ENCODE measurements around the gene LSM7. TPM values are rescaled to one million over a fixed set of nuclear protein-coding genes. Genes with fewer than 3 reads are reported as not detected.

Gene LSM7
- total and polyA plus RNA-seq, 2 experiments from 2014 or later: 299 to 409 TPM

DNA sequence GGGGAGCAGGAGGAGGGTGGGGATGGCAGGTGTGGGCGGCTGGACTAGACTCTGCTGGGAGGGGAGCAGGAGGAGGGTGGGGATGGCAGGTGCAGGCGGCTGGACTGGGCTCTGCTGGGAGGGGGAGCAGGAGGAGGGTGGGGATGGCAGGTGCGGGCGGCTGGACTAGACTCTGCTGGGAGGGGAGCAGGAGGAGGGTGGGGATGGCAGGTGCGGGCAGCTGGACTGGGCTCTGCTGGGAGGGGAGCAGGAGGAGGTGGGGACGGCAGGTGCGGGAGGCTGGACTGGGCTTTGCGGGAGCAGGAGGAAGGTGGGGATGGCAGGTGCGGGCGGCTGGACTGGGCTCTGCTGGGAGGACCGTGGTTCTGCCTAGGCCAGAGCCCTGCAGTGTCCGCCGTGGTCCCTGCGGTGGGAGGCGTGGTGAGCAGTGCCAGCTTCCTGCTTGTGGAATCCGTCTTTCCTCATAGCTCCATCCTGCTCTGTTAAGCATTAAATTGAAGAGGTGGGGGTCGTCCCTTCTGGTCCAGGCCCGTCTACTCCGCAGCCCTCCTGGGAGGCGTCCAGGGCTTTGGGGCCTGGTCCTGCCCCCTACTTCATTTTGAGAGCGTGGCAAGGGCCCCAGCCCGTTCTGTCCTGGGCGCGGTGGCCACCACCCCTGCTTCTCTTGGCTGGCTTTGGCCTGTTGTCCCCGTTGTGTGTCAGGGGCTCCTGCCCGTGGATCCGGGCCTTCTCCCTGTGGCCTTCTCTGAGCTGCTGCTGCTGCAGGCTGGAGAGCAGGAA is 4.8 kb upstream of the LSM7 start (continued):
- TF ChIP-seq ZNF114 (CRISPR knock-in tag; IDR thresholded peaks at IDR 0.05) (no peak), NANOG (IDR thresholded peaks at IDR 0.05; ENCODE audit: borderline replicate concordance) (no peak), EZH2 (IDR thresholded peaks at IDR 0.05; ENCODE audit: low read depth, unreplicated experiment) (no peak), CREB1 (CRISPR knock-in tag; IDR thresholded peaks at IDR 0.05; ENCODE audit: low read depth) (no peak), POLR2AphosphoS5 (IDR thresholded peaks at IDR 0.05; ENCODE audit: low read depth) (no peak)
- TF ChIP-seq, protein P1, sequence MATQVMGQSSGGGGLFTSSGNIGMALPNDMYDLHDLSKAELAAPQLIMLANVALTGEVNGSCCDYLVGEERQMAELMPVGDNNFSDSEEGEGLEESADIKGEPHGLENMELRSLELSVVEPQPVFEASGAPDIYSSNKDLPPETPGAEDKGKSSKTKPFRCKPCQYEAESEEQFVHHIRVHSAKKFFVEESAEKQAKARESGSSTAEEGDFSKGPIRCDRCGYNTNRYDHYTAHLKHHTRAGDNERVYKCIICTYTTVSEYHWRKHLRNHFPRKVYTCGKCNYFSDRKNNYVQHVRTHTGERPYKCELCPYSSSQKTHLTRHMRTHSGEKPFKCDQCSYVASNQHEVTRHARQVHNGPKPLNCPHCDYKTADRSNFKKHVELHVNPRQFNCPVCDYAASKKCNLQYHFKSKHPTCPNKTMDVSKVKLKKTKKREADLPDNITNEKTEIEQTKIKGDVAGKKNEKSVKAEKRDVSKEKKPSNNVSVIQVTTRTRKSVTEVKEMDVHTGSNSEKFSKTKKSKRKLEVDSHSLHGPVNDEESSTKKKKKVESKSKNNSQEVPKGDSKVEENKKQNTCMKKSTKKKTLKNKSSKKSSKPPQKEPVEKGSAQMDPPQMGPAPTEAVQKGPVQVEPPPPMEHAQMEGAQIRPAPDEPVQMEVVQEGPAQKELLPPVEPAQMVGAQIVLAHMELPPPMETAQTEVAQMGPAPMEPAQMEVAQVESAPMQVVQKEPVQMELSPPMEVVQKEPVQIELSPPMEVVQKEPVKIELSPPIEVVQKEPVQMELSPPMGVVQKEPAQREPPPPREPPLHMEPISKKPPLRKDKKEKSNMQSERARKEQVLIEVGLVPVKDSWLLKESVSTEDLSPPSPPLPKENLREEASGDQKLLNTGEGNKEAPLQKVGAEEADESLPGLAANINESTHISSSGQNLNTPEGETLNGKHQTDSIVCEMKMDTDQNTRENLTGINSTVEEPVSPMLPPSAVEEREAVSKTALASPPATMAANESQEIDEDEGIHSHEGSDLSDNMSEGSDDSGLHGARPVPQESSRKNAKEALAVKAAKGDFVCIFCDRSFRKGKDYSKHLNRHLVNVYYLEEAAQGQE (IDR thresholded peaks at IDR 0.05; ENCODE audit: unreplicated experiment): no peak

DNA sequence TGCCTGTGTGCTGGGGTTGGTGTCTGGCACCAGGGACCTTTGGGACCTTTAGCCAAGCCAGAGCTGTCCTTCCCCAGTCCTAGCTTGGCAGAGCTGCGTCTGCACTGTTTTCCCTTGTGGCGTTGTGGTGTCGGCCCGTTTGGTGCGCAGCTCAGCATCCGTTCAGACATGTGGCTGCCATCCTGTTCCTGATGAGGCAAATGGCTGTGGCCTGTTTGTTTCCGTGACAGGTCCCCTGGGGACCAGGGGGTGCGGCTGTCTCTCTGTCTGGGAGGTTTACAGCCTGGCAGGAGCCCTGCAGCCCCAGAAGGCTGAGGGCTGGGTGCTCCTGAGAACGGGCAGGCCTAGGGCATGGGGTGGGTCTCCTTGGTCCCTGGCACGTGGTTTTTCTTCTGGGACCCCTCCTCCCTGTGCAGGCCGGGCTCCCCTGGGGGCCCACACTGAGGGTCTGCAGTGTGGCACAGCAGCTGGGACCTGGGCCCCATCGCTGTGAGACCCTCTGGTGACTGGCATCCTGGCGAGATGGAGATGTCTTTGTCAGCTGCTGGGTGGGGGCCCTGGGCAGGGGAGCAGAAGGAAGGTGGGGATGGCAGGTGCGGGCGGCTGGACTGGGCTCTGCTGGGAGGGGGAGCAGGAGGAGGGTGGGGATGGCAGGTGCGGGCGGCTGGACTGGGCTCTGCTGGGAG is 4.1 kb upstream of the LSM7 start:
- H3K9me3 Mint-ChIP-seq: peaks cover 16% of the 10 kb centered on the region
- no peak overlapping the region for H3K4me2 ChIP-seq
- H3K27me3 Mint-ChIP-seq (ENCODE audit: insufficient read depth, low read depth, poor library complexity): peaks cover 40% of the 10 kb centered on the region
- peaks cover 26% of the 10 kb centered on the region for H3K36me3 Mint-ChIP-seq (ENCODE audit: low read depth)
- peaks cover 18% of the 10 kb centered on the region for H3K4me1 ChIP-seq (ENCODE audit: insufficient read depth)
- no peaks in the 10 kb centered on the region; the same call in 1 of the 2 replicates for H3K9me2 ChIP-seq (ENCODE audit: insufficient read depth)
- no peak for TF ChIP-seq CREB1 (CRISPR knock-in tag; IDR thresholded peaks at IDR 0.05; ENCODE audit: low read depth)
- no peaks in the 10 kb centered on the region for H3K27me3 ChIP-seq (ENCODE audit: insufficient read depth)
- ATAC-seq (no peak), DNase-seq (ENCODE audit: low spot score) (no peak)
- no peak overlapping the region for H3K4me3 Mint-ChIP-seq
- H3F3A ChIP-seq (replicated peaks; ENCODE audit: low read depth): peaks cover 24% of the 10 kb centered on the region
- H3K27ac ChIP-seq (ENCODE audit: low read depth): no peak overlapping the region
- H3K4me3 ChIP-seq: no peak overlapping the region
- H4K20me1 ChIP-seq (replicated peaks; ENCODE audit: insufficient read depth): peaks cover 13% of the 10 kb centered on the region
- H3K27ac Mint-ChIP-seq: no peak overlapping the region
- H2AFZ ChIP-seq: no peak overlapping the region
- H3K79me2 ChIP-seq (replicated peaks; ENCODE audit: insufficient read depth): peaks cover 72% of the 10 kb centered on the region
- H3K36me3 ChIP-seq (ENCODE audit: insufficient read depth): no peaks in the 10 kb centered on the region
- H3K4me1 Mint-ChIP-seq: peaks cover 44% of the 10 kb centered on the region

DNA sequence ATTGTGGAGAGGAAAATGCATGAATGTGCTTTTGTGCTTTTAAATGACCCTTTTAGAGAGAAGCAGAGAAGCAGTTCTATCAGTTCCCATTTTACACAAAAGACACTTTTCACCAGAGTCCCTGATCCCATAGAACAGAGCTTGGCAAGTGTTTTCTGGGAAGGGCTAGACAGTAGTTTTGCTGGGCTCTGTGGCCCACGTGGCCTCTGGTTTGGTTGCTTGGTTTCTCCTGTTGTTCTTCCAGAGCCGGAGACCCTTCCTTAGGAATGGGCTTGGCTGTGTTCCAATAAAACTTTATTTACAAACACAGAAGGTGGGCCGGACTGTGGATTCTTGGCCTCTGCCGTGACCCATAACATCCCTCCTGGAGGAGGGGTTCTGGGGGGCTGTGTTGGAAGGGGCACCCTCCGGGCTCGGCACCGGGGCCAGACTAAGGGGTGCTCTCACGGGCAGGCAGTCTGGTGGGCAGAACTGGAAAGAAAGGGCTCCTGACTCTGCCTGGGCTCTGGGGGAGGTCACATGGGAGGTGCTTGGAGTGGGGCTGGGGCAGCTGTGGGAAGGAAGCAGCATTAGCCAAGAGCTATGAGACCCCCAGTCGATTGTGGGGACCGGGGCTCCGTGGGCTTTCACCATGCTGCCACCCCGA is 3.3 kb upstream of the LSM7 start:
- Mint-ChIP-seq H3K36me3 (ENCODE audit: low read depth) (peaks cover 26% of the 10 kb centered on the region), H3K27ac (peak overlapping the region; percentile 74), H3K9me3 (peaks cover 16% of the 10 kb centered on the region), H3K4me3 (peak overlapping the region; percentile 60), H3K27me3 (ENCODE audit: insufficient read depth, low read depth, poor library complexity) (peaks cover 40% of the 10 kb centered on the region), H3K4me1 (peaks cover 47% of the 10 kb centered on the region)
- H2AFZ ChIP-seq: no peak overlapping the region
- no peak overlapping the region for H3K4me3 ChIP-seq
- H3K4me2 ChIP-seq: peak overlapping the region; percentile 66
- no peak for DNase-seq (ENCODE audit: low spot score)
- peaks cover 21% of the 10 kb centered on the region for H3K4me1 ChIP-seq (ENCODE audit: insufficient read depth)
- H3K9me2 ChIP-seq (ENCODE audit: insufficient read depth): no peaks in the 10 kb centered on the region; the same call in 1 of the 2 replicates
- no peaks in the 10 kb centered on the region for H3K36me3 ChIP-seq (ENCODE audit: insufficient read depth)
- no peak for ATAC-seq
- no peaks in the 10 kb centered on the region for H3K27me3 ChIP-seq (ENCODE audit: insufficient read depth)
- peaks cover 80% of the 10 kb centered on the region for H3K79me2 ChIP-seq (replicated peaks; ENCODE audit: insufficient read depth)
- peaks cover 17% of the 10 kb centered on the region for H4K20me1 ChIP-seq (replicated peaks; ENCODE audit: insufficient read depth)
- peak overlapping the region; percentile 78 for H3K27ac ChIP-seq (ENCODE audit: low read depth)
- H3F3A ChIP-seq (replicated peaks; ENCODE audit: low read depth): peaks cover 27% of the 10 kb centered on the region
- TF ChIP-seq ZNF331 (CRISPR knock-in tag; IDR thresholded peaks at IDR 0.05; ENCODE audit: low read depth): no peak
- TF ChIP-seq EZH2phosphoT487 (IDR thresholded peaks at IDR 0.05; ENCODE audit: unreplicated experiment): no peak
- no peak for TF ChIP-seq EZH2 (IDR thresholded peaks at IDR 0.05; ENCODE audit: low read depth, unreplicated experiment)
- no peak for TF ChIP-seq NANOG (IDR thresholded peaks at IDR 0.05; ENCODE audit: borderline replicate concordance)
- no peak for TF ChIP-seq STAT1 (IDR thresholded peaks at IDR 0.05; ENCODE audit: unreplicated experiment)
- TF ChIP-seq ZNF114 (CRISPR knock-in tag; IDR thresholded peaks at IDR 0.05): no peak
- TF ChIP-seq, protein P2, sequence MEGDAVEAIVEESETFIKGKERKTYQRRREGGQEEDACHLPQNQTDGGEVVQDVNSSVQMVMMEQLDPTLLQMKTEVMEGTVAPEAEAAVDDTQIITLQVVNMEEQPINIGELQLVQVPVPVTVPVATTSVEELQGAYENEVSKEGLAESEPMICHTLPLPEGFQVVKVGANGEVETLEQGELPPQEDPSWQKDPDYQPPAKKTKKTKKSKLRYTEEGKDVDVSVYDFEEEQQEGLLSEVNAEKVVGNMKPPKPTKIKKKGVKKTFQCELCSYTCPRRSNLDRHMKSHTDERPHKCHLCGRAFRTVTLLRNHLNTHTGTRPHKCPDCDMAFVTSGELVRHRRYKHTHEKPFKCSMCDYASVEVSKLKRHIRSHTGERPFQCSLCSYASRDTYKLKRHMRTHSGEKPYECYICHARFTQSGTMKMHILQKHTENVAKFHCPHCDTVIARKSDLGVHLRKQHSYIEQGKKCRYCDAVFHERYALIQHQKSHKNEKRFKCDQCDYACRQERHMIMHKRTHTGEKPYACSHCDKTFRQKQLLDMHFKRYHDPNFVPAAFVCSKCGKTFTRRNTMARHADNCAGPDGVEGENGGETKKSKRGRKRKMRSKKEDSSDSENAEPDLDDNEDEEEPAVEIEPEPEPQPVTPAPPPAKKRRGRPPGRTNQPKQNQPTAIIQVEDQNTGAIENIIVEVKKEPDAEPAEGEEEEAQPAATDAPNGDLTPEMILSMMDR (conservative IDR thresholded peaks at IDR 0.05; ENCODE audit: low read depth in 2 of 2): no peak

All from GM23338 (cell line).